ENCODE data around the gene SLC39A11.

DNA sequence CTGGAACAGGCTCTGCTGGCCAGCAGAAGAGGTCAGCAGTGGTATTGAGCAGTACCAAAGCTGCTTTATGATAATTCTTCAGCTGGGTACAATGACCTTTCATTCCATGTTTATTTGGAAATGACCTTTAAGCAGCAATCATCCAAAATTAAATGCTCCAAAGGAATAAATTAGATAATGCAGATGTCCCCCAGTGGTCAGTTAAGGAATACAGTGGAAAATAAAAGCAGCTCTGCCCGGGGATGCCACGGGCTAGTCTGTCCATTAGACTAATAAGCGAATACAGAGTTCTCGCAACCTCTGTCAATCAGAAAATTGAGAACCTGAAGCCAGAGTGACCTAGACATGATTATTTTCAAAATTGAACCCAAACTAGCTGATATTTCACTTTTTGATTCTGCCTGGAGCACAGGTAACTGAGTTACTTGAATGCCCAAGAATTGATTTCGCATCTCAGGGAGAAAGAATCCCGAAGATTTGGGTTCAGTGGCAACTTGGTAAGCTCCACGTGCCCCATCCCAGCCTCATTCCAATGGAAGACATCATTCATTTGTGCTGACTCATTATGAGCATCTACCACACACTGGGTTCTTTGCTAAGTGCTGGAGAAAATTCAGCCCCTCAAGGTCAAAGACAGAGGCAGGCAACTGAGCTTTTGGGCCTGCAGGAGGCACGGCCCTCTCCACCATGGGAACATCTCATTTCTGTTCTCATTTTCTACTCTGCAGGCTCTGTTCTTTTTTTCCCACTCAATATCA is 34.4 kb upstream of the SLC39A11 start:
- TF ChIP-seq FOXM1 (IDR thresholded peaks at IDR 0.05; ENCODE audit: borderline replicate concordance) (no peak), NFRKB (IDR thresholded peaks at IDR 0.05) (no peak), FOXA1 (IDR thresholded peaks at IDR 0.05) (no peak)
